MM.1S (cell line): Measurements from ENCODE around the gene RBM17.

Source experiments
- EZH2 ChIP-seq: fragments of 300-600 bp; sonication (generic); optimal IDR thresholded peaks from 2 replicates; pipeline ENCODE3; 2017; ENCODE audit warnings: low read depth, mild to moderate bottlenecking, antibody characterized with exemption, low read length, mixed read lengths
- TF ChIP-seq, protein P1 (sequence below): fragments of 300-600 bp; sonication (generic); IDR thresholded peaks from 2 replicates; pipeline ENCODE4 v1.5.1; 2016; ENCODE audit warnings: antibody characterized with exemption, low read length, mixed read lengths

DNA sequence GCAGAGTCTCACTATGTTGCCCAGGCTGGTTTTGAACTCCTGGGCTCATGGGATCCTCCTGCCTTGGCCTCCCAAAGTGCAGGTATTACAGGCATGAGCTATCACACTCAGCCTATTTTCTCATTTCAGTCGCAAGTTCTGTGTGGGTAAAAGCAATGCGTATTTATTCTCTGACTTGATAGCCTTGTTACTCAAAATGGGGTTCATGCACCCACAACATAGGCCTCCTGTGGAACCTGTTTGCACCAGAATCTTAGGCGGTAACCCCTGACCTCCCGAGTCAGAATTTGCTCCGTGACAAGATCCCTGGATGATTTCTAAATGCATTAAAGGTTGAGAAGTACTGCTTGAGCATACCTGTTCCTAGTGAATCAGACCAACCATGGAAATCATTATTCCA is 34.0 kb upstream of the RBM17 start:
- TF ChIP-seq, protein P1, sequence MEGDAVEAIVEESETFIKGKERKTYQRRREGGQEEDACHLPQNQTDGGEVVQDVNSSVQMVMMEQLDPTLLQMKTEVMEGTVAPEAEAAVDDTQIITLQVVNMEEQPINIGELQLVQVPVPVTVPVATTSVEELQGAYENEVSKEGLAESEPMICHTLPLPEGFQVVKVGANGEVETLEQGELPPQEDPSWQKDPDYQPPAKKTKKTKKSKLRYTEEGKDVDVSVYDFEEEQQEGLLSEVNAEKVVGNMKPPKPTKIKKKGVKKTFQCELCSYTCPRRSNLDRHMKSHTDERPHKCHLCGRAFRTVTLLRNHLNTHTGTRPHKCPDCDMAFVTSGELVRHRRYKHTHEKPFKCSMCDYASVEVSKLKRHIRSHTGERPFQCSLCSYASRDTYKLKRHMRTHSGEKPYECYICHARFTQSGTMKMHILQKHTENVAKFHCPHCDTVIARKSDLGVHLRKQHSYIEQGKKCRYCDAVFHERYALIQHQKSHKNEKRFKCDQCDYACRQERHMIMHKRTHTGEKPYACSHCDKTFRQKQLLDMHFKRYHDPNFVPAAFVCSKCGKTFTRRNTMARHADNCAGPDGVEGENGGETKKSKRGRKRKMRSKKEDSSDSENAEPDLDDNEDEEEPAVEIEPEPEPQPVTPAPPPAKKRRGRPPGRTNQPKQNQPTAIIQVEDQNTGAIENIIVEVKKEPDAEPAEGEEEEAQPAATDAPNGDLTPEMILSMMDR = no peak
- no peak for TF ChIP-seq EZH2
